Measurements from ENCODE around the gene PLCH1.

- TF ChIP-seq JUND (IDR thresholded peaks at IDR 0.05) (no peak), CTCF (IDR thresholded peaks at IDR 0.05 in 2 of 3, conservative IDR thresholded peaks at IDR 0.05 in 1 of 3; ENCODE audit: borderline replicate concordance in 1 of 3, insufficient read depth in 1 of 3, low read depth in 2 of 3, low read length in 2 of 3) (no peak), CEBPB (IDR thresholded peaks at IDR 0.05; ENCODE audit: low read depth) (no peak), EZH2 (IDR thresholded peaks at IDR 0.05) (no peak), EGR1 (IDR thresholded peaks at IDR 0.05; ENCODE audit: low read depth) (no peak), ZNF274 (IDR thresholded peaks at IDR 0.05; ENCODE audit: low read depth, low read length) (no peak), POLR2A (IDR thresholded peaks at IDR 0.05; ENCODE audit: borderline replicate concordance, extremely low read depth, insufficient read depth, insufficient read length) (no peak), ELF1 (IDR thresholded peaks at IDR 0.05; ENCODE audit: borderline replicate concordance, low read depth) (no peak)
Observed at GRCh38 chr3:155791190-155791589, 46.3 kb upstream of the PLCH1 start.
